ELR (cell line): ENCODE results near the gene HSD17B3.
A peak's percentile ranks its signal among the peaks of the same experiment; 100 is the strongest.
"Not testable (repeated sequence)": the region's sequence is repeated elsewhere in the genome, so short reads cannot be mapped to it uniquely, and the experiment has no call there.

Experiments
- DNase-seq: peaks from one replicate; pipeline ENCODE4 v3.0.0-alpha.2; 2015; ENCODE audit warnings: low read depth

Gene HSD17B3

GRCh38 chr9:96306958-96307357, 5.0 kb upstream of the HSD17B3 start:
- DNase-seq, result not testable (repeated sequence)

- no peak for DNase-seq
These were observed 3.2 kb upstream of the HSD17B3 start for GRCh38 chr9:96305171-96305570.

- no peak for DNase-seq
These were observed 2.3 kb upstream of the HSD17B3 start for GRCh38 chr9:96304230-96304629.

GRCh38 chr9:96299823-96300222, 2.2 kb downstream of the HSD17B3 start:
- DNase-seq, result peak; percentile 44

- DNase-seq, result no peak
These were observed 7.8 kb downstream of the HSD17B3 start for GRCh38 chr9:96294159-96294545.

GRCh38 chr9:96293498-96294158, 8.3 kb downstream of the HSD17B3 start:
- peak; percentile 64 for DNase-seq

- DNase-seq, result no peak
These were observed 12.6 kb downstream of the HSD17B3 start for GRCh38 chr9:96289392-96289791.

- no peak for DNase-seq
These were observed 20.3 kb downstream of the HSD17B3 start for GRCh38 chr9:96281641-96282040.

- DNase-seq, result no peak
These were observed 22.0 kb downstream of the HSD17B3 start for GRCh38 chr9:96279932-96280331.

- no peak for DNase-seq
These were observed 27.0 kb downstream of the HSD17B3 start for GRCh38 chr9:96274939-96275338.

- DNase-seq, result no peak
These were observed 31.7 kb downstream of the HSD17B3 start for GRCh38 chr9:96270236-96270744.

GRCh38 chr9:96258967-96259366, 43.0 kb downstream of the HSD17B3 start:
- DNase-seq, result no peak

GRCh38 chr9:96256800-96257199, 45.2 kb downstream of the HSD17B3 start:
- peak; percentile 55 for DNase-seq

- no peak for DNase-seq
These were observed 46.3 kb downstream of the HSD17B3 start for GRCh38 chr9:96255698-96256097.

- DNase-seq, result no peak
These were observed 48.8 kb downstream of the HSD17B3 start for GRCh38 chr9:96253059-96253696.

- peak; percentile 49 for DNase-seq
These were observed 50.5 kb downstream of the HSD17B3 start for GRCh38 chr9:96251451-96251850.

GRCh38 chr9:96249746-96250145, 52.2 kb downstream of the HSD17B3 start:
- DNase-seq, result no peak

GRCh38 chr9:96246267-96246671, 55.7 kb downstream of the HSD17B3 start:
- DNase-seq, result no peak

- DNase-seq, result peak; percentile 5
These were observed 56.6 kb downstream of the HSD17B3 start for GRCh38 chr9:96245399-96245798.

- no peak for DNase-seq
These were observed 58.2 kb downstream of the HSD17B3 start for GRCh38 chr9:96243778-96244177.

- no peak for DNase-seq
These were observed 59.2 kb downstream of the HSD17B3 start for GRCh38 chr9:96242811-96243210.

- DNase-seq, result peak; percentile 9
These were observed 60.6 kb downstream of the HSD17B3 start for GRCh38 chr9:96241391-96241809.

- no peak for DNase-seq
These were observed 65.0 kb downstream of the HSD17B3 start for GRCh38 chr9:96236854-96237550.
